NCI-H226 (cell line): ENCODE measurements around the gene CYTH1.

Source experiments
- DNase-seq: peaks from one replicate; pipeline ENCODE4 v3.0.0-alpha.2; 2015

CYTH1 gene

GRCh38 chr17:78731904-78732303 lies 50.2 kb downstream of the CYTH1 start:
- no peak for DNase-seq

- no peak for DNase-seq
Observed at GRCh38 chr17:78729641-78730040, 52.4 kb downstream of the CYTH1 start.

- DNase-seq = no peak
Observed at GRCh38 chr17:78728495-78728894, 53.6 kb downstream of the CYTH1 start.

- no peak for DNase-seq
Observed at GRCh38 chr17:78727476-78728229, 54.4 kb downstream of the CYTH1 start.

- no peak for DNase-seq
Observed at GRCh38 chr17:78727057-78727456, 55.0 kb downstream of the CYTH1 start.

GRCh38 chr17:78726513-78726912 lies 55.6 kb downstream of the CYTH1 start:
- DNase-seq = no peak

GRCh38 chr17:78725448-78726021 lies 56.5 kb downstream of the CYTH1 start:
- DNase-seq = no peak

- DNase-seq = no peak
Observed at GRCh38 chr17:78724999-78725398, 57.1 kb downstream of the CYTH1 start.

- DNase-seq = no peak
Observed at GRCh38 chr17:78724544-78724943, 57.5 kb downstream of the CYTH1 start.

GRCh38 chr17:78723957-78724356 lies 58.1 kb downstream of the CYTH1 start:
- no peak for DNase-seq

GRCh38 chr17:78723001-78723796 lies 58.9 kb downstream of the CYTH1 start:
- no peak for DNase-seq

GRCh38 chr17:78722246-78722761 lies 59.8 kb downstream of the CYTH1 start:
- DNase-seq = no peak

- no peak for DNase-seq
Observed at GRCh38 chr17:78719630-78720298, 62.3 kb downstream of the CYTH1 start.

GRCh38 chr17:78718575-78719208 lies 63.4 kb downstream of the CYTH1 start:
- no peak for DNase-seq

- no peak for DNase-seq
Observed at GRCh38 chr17:78717431-78717980, 64.6 kb downstream of the CYTH1 start.

GRCh38 chr17:78716814-78717393 lies 65.2 kb downstream of the CYTH1 start:
- DNase-seq = no peak

- no peak for DNase-seq
Observed at GRCh38 chr17:78716292-78716691, 65.8 kb downstream of the CYTH1 start.

GRCh38 chr17:78715876-78716275 lies 66.2 kb downstream of the CYTH1 start:
- DNase-seq = no peak

GRCh38 chr17:78715000-78715771 lies 66.9 kb downstream of the CYTH1 start:
- DNase-seq = no peak

GRCh38 chr17:78714534-78714933 lies 67.5 kb downstream of the CYTH1 start:
- no peak for DNase-seq

- DNase-seq = no peak
Observed at GRCh38 chr17:78712043-78712442, 70.0 kb downstream of the CYTH1 start.
